HCT116 (cell line): ENCODE results near the gene LRRC42. TPM values are rescaled to one million over a fixed set of nuclear protein-coding genes. Genes with fewer than 3 reads are reported as not detected.

Experiments used
- ATAC-seq: fragments of 200-7000 bp; cut with Tn5 transposase; 2 replicates; pipeline ENCODE4 v1.9.1; 2020; ENCODE audit warnings: mild to moderate bottlenecking, moderate library complexity
- BruUV-seq: library from RNA; stranded (reverse); fragments of 400-500 nt; replicated peaks from 2 replicates; lab custom pipeline; 2021; lab: Mats Ljungman, UMichigan
- CTCF ChIA-PET: fragments of 300-600 bp; sonication (Branson Sonifier 250); formaldehyde crosslinking; loops from one replicate; lab custom pipeline; 2021; ENCODE audit warnings: antibody characterized with exemption; lab: Charles Lee
- POLR2A ChIA-PET: fragments of 300-600, 350-600 bp; sonication (Branson Sonifier 250); formaldehyde crosslinking; loops from one replicate; lab custom pipeline; 2021; ENCODE audit warnings: antibody characterized with exemption; lab: Charles Lee
- RAD21 ChIA-PET, 2 experiments: fragments of 300-600 bp; sonication (Branson Sonifier 250); formaldehyde crosslinking; loops; one replicate each; lab custom pipeline; 2023; ENCODE audit warnings: low total read pairs in 2 of 2; ENCODE audit not compliant: uncharacterized antibody in 2 of 2, unreplicated experiment in 2 of 2, low non-redundant PET in 1 of 2; lab: Charles Lee
- DNase-seq: peaks from one replicate; pipeline ENCODE4 v3.0.0-alpha.2; 2010; ENCODE audit warnings: low read depth, low spot score
- H2AFZ ChIP-seq: fragments of 200-600 bp; shearing (Covaris generic), sonication (generic); 2 replicates; pipeline ENCODE4 v1.6.1; 2017; ENCODE audit warnings: low read depth, mixed run types, mixed read lengths, antibody characterized with exemption, low read length; ENCODE audit not compliant: poor library complexity, severe bottlenecking
- H3K27ac ChIP-seq: 2 replicates; pipeline ENCODE4 v1.5.1; 2012; ENCODE audit warnings: low read depth, low read length
- H3K27me3 ChIP-seq: fragments of 200-600 bp; sonication (generic); 2 replicates; pipeline ENCODE4 v1.6.1; 2016; ENCODE audit warnings: mixed run types, low read length, mixed read lengths; ENCODE audit not compliant: insufficient read depth
- H3K36me3 ChIP-seq, 2 experiments: fragments of 200-500 bp in 1 of 2; fragments of 200-600 bp in 1 of 2; sonication (Bioruptor generic) in 1 of 2; sonication (generic) in 1 of 2; 2 replicates each; pipeline versions ENCODE4 v1.5.1 to v1.6.1; 2014 to 2016; ENCODE audit warnings: low read length in 2 of 2, inconsistent platforms in 1 of 2, mixed read lengths in 1 of 2, mixed run types in 1 of 2; ENCODE audit not compliant: insufficient read depth in 2 of 2, control insufficient read depth in 1 of 2
- H3K4me1 ChIP-seq, 2 experiments: fragments of 200-600 bp in 1 of 2; sonication (generic) in 1 of 2; 2 replicates each; pipeline versions ENCODE4 v1.5.1 to v1.6.1; 2012 to 2017; ENCODE audit warnings: low read length in 2 of 2, inconsistent platforms in 1 of 2, mild to moderate bottlenecking in 1 of 2, mixed read lengths in 1 of 2, mixed run types in 1 of 2, moderate library complexity in 1 of 2; ENCODE audit not compliant: insufficient read depth in 2 of 2, control insufficient read depth in 1 of 2
- H3K4me2 ChIP-seq: fragments of 200-600 bp; sonication (generic); 2 replicates; pipeline ENCODE4 v1.6.1; 2017; ENCODE audit warnings: mixed run types, low read length, mixed read lengths
- H3K4me3 ChIP-seq, 2 experiments: fragments of 200-600 bp in 1 of 2; sonication (generic) in 1 of 2; replicated peaks in 1 of 2; 2 replicates each; pipeline ENCODE4 v1.5.1; 2011 to 2016; ENCODE audit warnings: low read length in 2 of 2, control low read depth in 1 of 2, low read depth in 1 of 2, mild to moderate bottlenecking in 1 of 2, mixed read lengths in 1 of 2, mixed run types in 1 of 2
- H3K79me2 ChIP-seq: fragments of 200-600 bp; sonication (generic); 2 replicates; pipeline ENCODE4 v1.6.1; 2017; ENCODE audit warnings: mild to moderate bottlenecking, mixed run types, low read length, moderate library complexity, mixed read lengths; ENCODE audit not compliant: insufficient read depth
- H3K9ac ChIP-seq: fragments of 200-600 bp; sonication (generic); 2 replicates; pipeline ENCODE4 v1.6.1; 2016; ENCODE audit warnings: low read length, mixed read lengths
- H3K9me2 ChIP-seq: fragments of 200-600 bp; sonication (generic), shearing (Covaris generic); 2 replicates; pipeline ENCODE4 v1.6.1; 2017; ENCODE audit warnings: mixed run types, mild to moderate bottlenecking, moderate library complexity; ENCODE audit not compliant: insufficient read depth
- H3K9me3 ChIP-seq, 2 experiments: fragments of 200-500 bp in 1 of 2; fragments of 200-600 bp in 1 of 2; sonication (Bioruptor generic) in 1 of 2; sonication (generic) in 1 of 2; 2 replicates each; pipeline ENCODE4 v1.6.1; 2014 to 2017; ENCODE audit warnings: low read length in 2 of 2, mixed read lengths in 2 of 2, inconsistent platforms in 1 of 2, low read depth in 1 of 2, mild to moderate bottlenecking in 1 of 2, mixed run types in 1 of 2, moderate library complexity in 1 of 2; ENCODE audit not compliant: control insufficient read depth in 1 of 2, insufficient read depth in 1 of 2
- H4K20me1 ChIP-seq: fragments of 200-600 bp; sonication (generic), shearing (Covaris generic); 2 replicates; pipeline ENCODE4 v1.6.1; 2017; ENCODE audit warnings: mixed run types, mild to moderate bottlenecking, moderate library complexity; ENCODE audit not compliant: insufficient read depth
- CEBPB ChIP-seq: IDR thresholded peaks from 2 replicates; pipeline ENCODE4 v1.6.1; 2012; ENCODE audit warnings: low read depth
- EGR1 ChIP-seq: IDR thresholded peaks from 2 replicates; pipeline ENCODE4 v1.6.1; 2012; ENCODE audit warnings: low read depth
- ELF1 ChIP-seq: IDR thresholded peaks from 2 replicates; pipeline ENCODE4 v1.6.1; 2012; ENCODE audit warnings: low read depth, borderline replicate concordance
- EZH2 ChIP-seq: fragments of 200-600 bp; sonication (generic); IDR thresholded peaks from 2 replicates; pipeline ENCODE4 v1.6.1; 2017; ENCODE audit warnings: antibody characterized with exemption, mixed run types
- FOSL1 ChIP-seq: IDR thresholded peaks from 2 replicates; pipeline ENCODE4 v1.6.1; 2012; ENCODE audit warnings: low read depth
- POLR2A ChIP-seq: IDR thresholded peaks from 2 replicates; pipeline ENCODE4 v1.7.0; 2011; ENCODE audit warnings: borderline replicate concordance; ENCODE audit not compliant: insufficient read depth, insufficient read length; ENCODE audit errors: extremely low read depth
- RAD21 ChIP-seq: IDR thresholded peaks from 2 replicates; pipeline ENCODE4 v1.6.1; 2012; ENCODE audit warnings: low read depth, mild to moderate bottlenecking
- SP1 ChIP-seq: IDR thresholded peaks from 2 replicates; pipeline ENCODE4 v1.6.1; 2012; ENCODE audit warnings: low read depth
- SRF ChIP-seq: IDR thresholded peaks from 2 replicates; pipeline ENCODE4 v1.6.1; 2012; ENCODE audit warnings: low read depth
- TCF7L2 ChIP-seq: IDR thresholded peaks from 2 replicates; pipeline ENCODE4 v1.7.0; 2011; ENCODE audit warnings: borderline replicate concordance, inconsistent platforms; ENCODE audit not compliant: insufficient read depth, insufficient read length; ENCODE audit errors: extremely low read depth
- ZNF274 ChIP-seq: fragments of 200-500 bp; sonication (Bioruptor generic); IDR thresholded peaks from 2 replicates; pipeline ENCODE4 v1.6.1; 2014; ENCODE audit warnings: mild to moderate bottlenecking, low read depth, low read length, inconsistent platforms
- intact Hi-C: fragments of 100-400 bp; cut with micrococcal nuclease; formaldehyde crosslinking; loops from 2 replicates; pipeline ENCODE4 v1.10.0; 2022
- total RNA-seq: library from RNA; stranded (reverse); gene quantifications from one replicate; pipeline ENCODE4 v1.2.1, GENCODE V29; 2021; ENCODE audit not compliant: unreplicated experiment
- TF ChIP-seq, protein P1 (sequence below): IDR thresholded peaks from 2 replicates; pipeline ENCODE4 v1.6.1; 2012; ENCODE audit warnings: low read depth
- TF ChIP-seq, protein P2 (sequence below): IDR thresholded peaks from 2 replicates; pipeline ENCODE4 v1.6.1; 2012
- TF ChIP-seq, protein P3 (sequence below), 3 experiments: fragments of 200-600 bp in 1 of 3; sonication (generic) in 1 of 3; IDR thresholded peaks in 2 of 3; conservative IDR thresholded peaks in 1 of 3; 2 replicates each; pipeline ENCODE4 v1.5.1; 2012 to 2017; ENCODE audit warnings: low read depth in 2 of 3, low read length in 2 of 3, antibody characterized with exemption in 1 of 3, borderline replicate concordance in 1 of 3, control low read depth in 1 of 3, mild to moderate bottlenecking in 1 of 3, mixed read lengths in 1 of 3, mixed run types in 1 of 3, moderate library complexity in 1 of 3; ENCODE audit not compliant: insufficient read depth in 1 of 3

The LRRC42 gene
- total RNA-seq, 1 experiment from 2014 or later = 62.5 TPM

DNA sequence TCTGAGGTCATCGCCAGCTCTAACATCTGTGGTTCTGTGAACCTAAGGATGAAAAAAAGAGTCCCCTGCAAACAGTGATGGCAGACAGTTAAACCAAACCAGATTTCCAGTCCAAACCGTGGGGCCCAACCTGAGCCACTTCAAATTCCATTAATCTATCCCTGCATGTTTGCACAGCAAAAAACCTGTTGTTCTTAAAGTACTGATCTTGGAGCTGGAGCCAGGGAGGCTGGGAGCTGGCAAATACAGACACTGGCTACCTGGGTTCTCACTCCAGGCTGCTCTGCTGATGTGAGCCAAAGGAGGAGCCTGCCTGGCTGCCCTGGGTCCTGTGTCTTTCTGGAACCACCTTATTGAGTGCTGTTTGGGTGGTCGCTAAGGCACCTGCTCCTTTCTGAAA, 55.4 kb downstream of the LRRC42 start:
- no peak for TF ChIP-seq RAD21
- TF ChIP-seq, protein P1, sequence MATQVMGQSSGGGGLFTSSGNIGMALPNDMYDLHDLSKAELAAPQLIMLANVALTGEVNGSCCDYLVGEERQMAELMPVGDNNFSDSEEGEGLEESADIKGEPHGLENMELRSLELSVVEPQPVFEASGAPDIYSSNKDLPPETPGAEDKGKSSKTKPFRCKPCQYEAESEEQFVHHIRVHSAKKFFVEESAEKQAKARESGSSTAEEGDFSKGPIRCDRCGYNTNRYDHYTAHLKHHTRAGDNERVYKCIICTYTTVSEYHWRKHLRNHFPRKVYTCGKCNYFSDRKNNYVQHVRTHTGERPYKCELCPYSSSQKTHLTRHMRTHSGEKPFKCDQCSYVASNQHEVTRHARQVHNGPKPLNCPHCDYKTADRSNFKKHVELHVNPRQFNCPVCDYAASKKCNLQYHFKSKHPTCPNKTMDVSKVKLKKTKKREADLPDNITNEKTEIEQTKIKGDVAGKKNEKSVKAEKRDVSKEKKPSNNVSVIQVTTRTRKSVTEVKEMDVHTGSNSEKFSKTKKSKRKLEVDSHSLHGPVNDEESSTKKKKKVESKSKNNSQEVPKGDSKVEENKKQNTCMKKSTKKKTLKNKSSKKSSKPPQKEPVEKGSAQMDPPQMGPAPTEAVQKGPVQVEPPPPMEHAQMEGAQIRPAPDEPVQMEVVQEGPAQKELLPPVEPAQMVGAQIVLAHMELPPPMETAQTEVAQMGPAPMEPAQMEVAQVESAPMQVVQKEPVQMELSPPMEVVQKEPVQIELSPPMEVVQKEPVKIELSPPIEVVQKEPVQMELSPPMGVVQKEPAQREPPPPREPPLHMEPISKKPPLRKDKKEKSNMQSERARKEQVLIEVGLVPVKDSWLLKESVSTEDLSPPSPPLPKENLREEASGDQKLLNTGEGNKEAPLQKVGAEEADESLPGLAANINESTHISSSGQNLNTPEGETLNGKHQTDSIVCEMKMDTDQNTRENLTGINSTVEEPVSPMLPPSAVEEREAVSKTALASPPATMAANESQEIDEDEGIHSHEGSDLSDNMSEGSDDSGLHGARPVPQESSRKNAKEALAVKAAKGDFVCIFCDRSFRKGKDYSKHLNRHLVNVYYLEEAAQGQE = no peak
- TF ChIP-seq SRF = no peak
- TF ChIP-seq, protein P2, sequence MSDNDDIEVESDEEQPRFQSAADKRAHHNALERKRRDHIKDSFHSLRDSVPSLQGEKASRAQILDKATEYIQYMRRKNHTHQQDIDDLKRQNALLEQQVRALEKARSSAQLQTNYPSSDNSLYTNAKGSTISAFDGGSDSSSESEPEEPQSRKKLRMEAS = no peak
- TF ChIP-seq EZH2 = no peak
- no peak for TF ChIP-seq SP1
- no peak for TF ChIP-seq POLR2A
- TF ChIP-seq FOSL1 = no peak
- no peak for TF ChIP-seq ELF1
- no peak for TF ChIP-seq EGR1
- no peak for TF ChIP-seq TCF7L2
- TF ChIP-seq CEBPB = no peak
- TF ChIP-seq, protein P3, sequence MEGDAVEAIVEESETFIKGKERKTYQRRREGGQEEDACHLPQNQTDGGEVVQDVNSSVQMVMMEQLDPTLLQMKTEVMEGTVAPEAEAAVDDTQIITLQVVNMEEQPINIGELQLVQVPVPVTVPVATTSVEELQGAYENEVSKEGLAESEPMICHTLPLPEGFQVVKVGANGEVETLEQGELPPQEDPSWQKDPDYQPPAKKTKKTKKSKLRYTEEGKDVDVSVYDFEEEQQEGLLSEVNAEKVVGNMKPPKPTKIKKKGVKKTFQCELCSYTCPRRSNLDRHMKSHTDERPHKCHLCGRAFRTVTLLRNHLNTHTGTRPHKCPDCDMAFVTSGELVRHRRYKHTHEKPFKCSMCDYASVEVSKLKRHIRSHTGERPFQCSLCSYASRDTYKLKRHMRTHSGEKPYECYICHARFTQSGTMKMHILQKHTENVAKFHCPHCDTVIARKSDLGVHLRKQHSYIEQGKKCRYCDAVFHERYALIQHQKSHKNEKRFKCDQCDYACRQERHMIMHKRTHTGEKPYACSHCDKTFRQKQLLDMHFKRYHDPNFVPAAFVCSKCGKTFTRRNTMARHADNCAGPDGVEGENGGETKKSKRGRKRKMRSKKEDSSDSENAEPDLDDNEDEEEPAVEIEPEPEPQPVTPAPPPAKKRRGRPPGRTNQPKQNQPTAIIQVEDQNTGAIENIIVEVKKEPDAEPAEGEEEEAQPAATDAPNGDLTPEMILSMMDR (IDR thresholded peaks at IDR 0.05 in 2 of 3, conservative IDR thresholded peaks at IDR 0.05 in 1 of 3; ENCODE audit: borderline replicate concordance in 1 of 3, insufficient read depth in 1 of 3, low read depth in 2 of 3, low read length in 2 of 3) = no peak
- TF ChIP-seq ZNF274 = no peak
- intact Hi-C loops = no loop called here
- Histone ChIP-seq H3K36me3 (no peaks in the 10 kb centered on the region), H3K27ac (no peak overlapping the region), H3K4me3 (no peak overlapping the region), H3K9me3 (no peaks in the 10 kb centered on the region), H3K9me2 (no peaks in the 10 kb centered on the region), H4K20me1 (no peaks in the 10 kb centered on the region), H2AFZ (no peak overlapping the region), H3K27me3 (no peaks in the 10 kb centered on the region), H3K4me2 (no peak overlapping the region), H3K79me2 (no peaks in the 10 kb centered on the region), H3K9ac (no peak overlapping the region), H3K4me1 (no peaks in the 10 kb centered on the region)
- ChIA-PET CTCF (no interaction called here), POLR2A (interaction anchor here (1.8 kb wide), 1 partner anchor 15 kb away, joined by 4 read pairs; no protein-coding TSS in a partner anchor), RAD21 (no interaction called here)
- ATAC-seq (no peak), DNase-seq (no peak)
- BruUV-seq = no TSS peak
